Epithelial cell of prostate (primary cell): ENCODE data around the gene CASP10.

Experiments used
- DNase-seq: peaks from one replicate; pipeline ENCODE4 v3.0.0-alpha.2; 2011; ENCODE audit warnings: low read depth, low spot score
- H3K27ac ChIP-seq: fragments of 450-650 bp; 2 replicates; pipeline ENCODE4 v1.5.1; 2017; ENCODE audit warnings: mild to moderate bottlenecking

Gene CASP10

DNA sequence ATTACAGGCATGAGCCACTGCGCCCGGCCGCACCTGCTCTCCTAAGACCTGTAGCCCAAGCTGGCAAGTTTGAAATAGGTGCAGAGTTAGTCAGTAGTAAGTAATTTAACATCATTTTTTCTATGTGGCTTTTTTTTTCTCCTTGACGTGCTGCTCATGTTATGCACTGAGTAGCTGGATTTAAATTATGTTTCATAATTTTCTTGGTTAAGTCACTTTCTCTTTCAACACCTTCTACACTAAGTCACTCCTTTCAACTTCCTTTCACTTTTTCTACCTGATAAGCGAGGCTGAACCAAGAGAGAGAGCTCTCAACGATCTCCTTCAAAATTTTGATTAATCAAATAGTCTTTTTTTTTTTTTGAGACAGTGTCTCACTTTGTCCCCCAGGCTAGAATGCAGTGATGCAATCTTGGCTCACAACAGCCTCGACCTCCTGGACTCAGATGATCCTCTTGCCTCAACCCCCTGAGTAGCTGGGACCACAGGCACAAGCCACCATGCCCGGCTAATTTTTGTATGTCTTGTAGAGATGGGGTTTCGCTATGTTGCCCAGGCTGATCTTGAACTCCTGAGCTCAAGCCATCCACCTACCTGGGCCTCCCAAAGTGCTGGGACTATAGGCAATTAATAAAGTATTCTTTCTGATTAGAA, 90.5 kb downstream of the CASP10 start:
- H3K27ac ChIP-seq = no peak overlapping the region
- no peak for DNase-seq

DNA sequence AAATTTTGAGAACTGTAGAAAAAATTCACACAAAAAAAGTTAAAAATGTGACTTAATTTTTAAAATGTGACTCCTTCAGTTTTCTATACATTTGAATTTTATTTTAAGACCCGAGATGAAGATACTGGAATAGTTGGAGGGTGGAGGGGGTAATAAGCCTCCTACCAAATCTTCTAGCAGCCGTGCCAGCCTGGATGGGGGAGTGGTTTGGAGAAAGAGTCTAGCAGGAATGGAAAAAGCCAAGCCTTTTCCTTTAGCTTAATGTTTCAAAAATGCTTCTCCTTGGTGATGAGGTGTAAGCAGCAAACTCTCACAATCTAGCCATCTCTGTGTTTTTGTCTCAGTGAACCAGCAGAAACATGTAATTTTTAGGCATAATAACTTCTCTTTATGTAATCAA, 92.1 kb downstream of the CASP10 start:
- no peak for DNase-seq
- H3K27ac ChIP-seq = no peak overlapping the region

DNA sequence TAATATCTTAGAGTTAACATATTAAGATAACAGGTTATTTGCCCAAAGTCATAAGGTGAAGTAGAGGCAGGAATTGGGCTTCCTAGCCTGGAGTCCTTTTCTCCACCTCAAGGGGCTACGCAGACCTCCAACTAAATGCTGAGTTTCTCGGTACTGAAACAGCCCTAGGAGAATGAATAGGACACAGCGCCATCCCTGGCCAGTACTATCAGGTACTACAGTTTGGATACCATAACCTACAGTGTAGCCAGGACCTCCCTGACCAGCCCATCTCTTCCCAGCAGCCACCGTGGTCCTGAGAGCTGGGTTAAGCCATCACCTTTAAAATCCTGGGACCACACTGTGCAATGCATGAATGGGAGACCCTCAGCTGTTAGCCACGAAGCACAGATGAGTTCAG, 93.0 kb downstream of the CASP10 start:
- DNase-seq = no peak
- no peak overlapping the region for H3K27ac ChIP-seq

DNA sequence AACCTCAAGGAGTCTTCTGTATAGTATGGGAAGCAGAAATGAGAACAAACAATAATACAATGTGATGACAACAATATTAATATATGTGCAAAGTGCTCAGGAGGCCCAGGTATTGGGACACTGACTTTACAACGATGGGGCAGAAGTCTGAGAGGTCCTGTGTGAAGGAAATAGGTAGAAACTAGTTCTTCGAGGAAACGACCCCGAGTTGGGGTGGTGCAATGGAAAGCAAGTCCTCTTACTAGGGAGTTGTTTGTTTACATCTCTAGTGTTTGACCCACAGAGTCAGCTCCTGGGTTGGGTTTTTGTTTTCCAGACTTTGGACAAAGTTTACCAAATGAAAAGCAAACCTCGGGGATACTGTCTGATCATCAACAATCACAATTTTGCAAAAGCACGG, 93.6 kb downstream of the CASP10 start:
- H3K27ac ChIP-seq = no peak overlapping the region
- no peak for DNase-seq
